Dendritic cell treated with granulocyte-macrophage colony-stimulating factor and Interleukin-4, amounts not matched to agents 40 ng/mL and 50 ng/mL, for 4 days (primary cell): ENCODE results near the gene TMEM30A.
A peak's percentile ranks its signal among the peaks of the same experiment; 100 is the strongest.

ENCODE experiments used
- H3K27ac Mint-ChIP-seq: one replicate; pipeline ENCODE4 v1.8.0; 2022; ENCODE audit warnings: mild to moderate bottlenecking, mixed read lengths
- H3K27me3 Mint-ChIP-seq: one replicate; pipeline ENCODE4 v1.8.0; 2022; ENCODE audit warnings: mild to moderate bottlenecking, mixed read lengths
- H3K36me3 Mint-ChIP-seq: one replicate; pipeline ENCODE4 v1.8.0; 2022; ENCODE audit warnings: low read depth, mixed read lengths
- H3K4me1 Mint-ChIP-seq: one replicate; pipeline ENCODE4 v1.8.0; 2022; ENCODE audit warnings: low read depth, mixed read lengths
- H3K4me3 Mint-ChIP-seq: one replicate; pipeline ENCODE4 v1.8.0; 2022; ENCODE audit warnings: mild to moderate bottlenecking, moderate library complexity, mixed read lengths
- H3K9me3 Mint-ChIP-seq: one replicate; pipeline ENCODE4 v1.8.0; 2022; ENCODE audit warnings: mixed read lengths
- intact Hi-C: fragments of 100-400 bp; cut with micrococcal nuclease; formaldehyde crosslinking; loops from one replicate; pipeline ENCODE4 v1.15.0; 2022

TMEM30A gene

GRCh38 chr6:75285283-75285639 is 669 bp upstream of the TMEM30A start:
- Mint-ChIP-seq H3K9me3 (no peaks in the 10 kb centered on the region), H3K4me3 (no peak overlapping the region), H3K36me3 (no peaks in the 10 kb centered on the region), H3K27me3 (no peaks in the 10 kb centered on the region), H3K4me1 (peaks cover 34% of the 10 kb centered on the region), H3K27ac (no peak overlapping the region)
- intact Hi-C loops = loop anchor here (5.0 kb wide), 1 partner anchor 317 kb away; the partner anchor contains the start of gene SENP6

DNA sequence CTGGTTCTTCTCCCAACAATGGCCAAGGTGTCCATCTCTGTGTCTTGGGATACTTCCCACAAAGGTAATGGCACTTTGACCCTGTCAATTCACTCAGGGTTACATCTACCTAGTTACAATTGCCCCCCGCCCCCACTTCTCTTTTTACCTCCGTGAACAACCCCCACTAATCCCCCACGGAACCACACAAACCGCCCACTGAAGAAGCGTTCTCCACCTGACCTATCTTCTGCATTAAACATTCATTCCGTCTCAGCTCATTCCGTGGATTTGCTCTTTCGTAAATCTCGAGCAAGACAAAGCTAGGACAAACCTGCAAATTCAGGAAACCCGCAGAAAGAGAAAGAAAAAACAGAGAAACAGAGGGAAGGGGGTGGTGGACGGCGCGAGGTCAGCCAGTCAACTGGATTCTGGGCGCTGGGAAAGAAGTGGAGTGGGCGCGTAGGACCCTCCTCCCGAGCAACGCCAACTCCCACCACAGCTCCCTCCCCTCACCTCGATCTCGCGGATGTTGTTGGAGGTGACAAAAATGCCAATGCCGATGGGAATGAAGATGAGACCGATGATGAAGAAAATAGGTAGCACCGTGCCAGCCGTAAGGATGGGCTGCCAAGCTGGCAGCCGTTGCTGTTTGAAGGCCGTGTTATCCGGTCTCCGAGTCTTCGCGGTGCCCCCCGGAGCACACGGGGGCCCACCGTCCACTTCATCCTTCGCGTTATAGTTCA is 523 bp downstream of the TMEM30A start:
- no peak overlapping the region for H3K4me3 Mint-ChIP-seq
- H3K36me3 Mint-ChIP-seq = no peaks in the 10 kb centered on the region
- H3K27me3 Mint-ChIP-seq = no peaks in the 10 kb centered on the region
- H3K27ac Mint-ChIP-seq = no peak overlapping the region
- peaks cover 45% of the 10 kb centered on the region for H3K4me1 Mint-ChIP-seq
- H3K9me3 Mint-ChIP-seq = no peaks in the 10 kb centered on the region
- intact Hi-C loops = loop anchor here (1.0 kb wide), 1 partner anchor 41 kb away; the partner anchor contains the start of gene COX7A2

DNA sequence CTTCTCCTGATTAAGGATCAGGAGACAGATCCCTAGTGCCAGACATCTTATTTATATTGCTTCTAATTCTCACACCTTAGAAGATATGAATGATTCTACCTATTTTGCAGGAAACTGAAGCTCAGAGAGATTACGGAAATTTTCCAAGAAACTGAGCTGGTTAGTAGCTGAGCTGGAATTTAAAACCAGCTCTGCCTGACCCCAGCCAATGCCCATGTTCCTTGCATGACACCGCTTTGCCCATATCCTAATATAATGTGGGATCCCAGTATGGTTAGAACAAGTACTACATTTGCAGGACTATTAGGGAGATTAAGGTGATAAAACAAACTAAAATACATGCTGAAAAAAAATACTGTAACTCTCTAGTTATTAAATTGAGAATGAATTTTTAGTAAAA is 1.9 kb downstream of the TMEM30A start:
- Mint-ChIP-seq H3K4me3 (peak overlapping the region; percentile 59), H3K27me3 (no peaks in the 10 kb centered on the region), H3K27ac (no peak overlapping the region), H3K4me1 (peaks cover 55% of the 10 kb centered on the region), H3K9me3 (no peaks in the 10 kb centered on the region), H3K36me3 (peaks cover 10% of the 10 kb centered on the region)
- intact Hi-C loops = no loop called here

DNA sequence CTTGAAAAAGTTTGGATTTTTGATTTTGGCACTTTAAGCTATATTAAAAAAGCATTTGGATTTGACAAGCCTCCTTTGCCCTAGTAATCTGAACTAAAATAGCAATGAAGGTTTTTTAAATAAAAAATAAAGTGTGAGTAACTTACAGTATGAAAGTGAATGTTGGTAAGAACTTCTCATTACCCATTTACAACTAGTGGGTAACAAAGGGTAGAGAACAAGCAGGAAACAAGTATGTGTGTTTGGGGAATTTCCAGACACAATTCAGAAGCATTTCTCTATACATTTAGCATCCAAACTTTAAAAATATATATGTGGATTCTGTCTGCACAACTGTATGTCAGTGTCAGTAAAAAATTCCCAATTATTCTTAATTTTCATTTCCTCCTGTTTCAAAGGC is 2.9 kb downstream of the TMEM30A start:
- H3K27ac Mint-ChIP-seq = no peak overlapping the region
- intact Hi-C loops = no loop called here
- peak overlapping the region; percentile 45 for H3K4me3 Mint-ChIP-seq
- peaks cover 50% of the 10 kb centered on the region for H3K4me1 Mint-ChIP-seq
- H3K27me3 Mint-ChIP-seq = no peaks in the 10 kb centered on the region
- peaks cover 14% of the 10 kb centered on the region for H3K36me3 Mint-ChIP-seq
- no peaks in the 10 kb centered on the region for H3K9me3 Mint-ChIP-seq

GRCh38 chr6:75280131-75280855 is 4.3 kb downstream of the TMEM30A start:
- Mint-ChIP-seq H3K4me1 (peaks cover 60% of the 10 kb centered on the region), H3K27me3 (no peaks in the 10 kb centered on the region), H3K9me3 (no peaks in the 10 kb centered on the region), H3K4me3 (no peak overlapping the region), H3K36me3 (peaks cover 24% of the 10 kb centered on the region), H3K27ac (no peak overlapping the region)
- intact Hi-C loops = no loop called here

DNA sequence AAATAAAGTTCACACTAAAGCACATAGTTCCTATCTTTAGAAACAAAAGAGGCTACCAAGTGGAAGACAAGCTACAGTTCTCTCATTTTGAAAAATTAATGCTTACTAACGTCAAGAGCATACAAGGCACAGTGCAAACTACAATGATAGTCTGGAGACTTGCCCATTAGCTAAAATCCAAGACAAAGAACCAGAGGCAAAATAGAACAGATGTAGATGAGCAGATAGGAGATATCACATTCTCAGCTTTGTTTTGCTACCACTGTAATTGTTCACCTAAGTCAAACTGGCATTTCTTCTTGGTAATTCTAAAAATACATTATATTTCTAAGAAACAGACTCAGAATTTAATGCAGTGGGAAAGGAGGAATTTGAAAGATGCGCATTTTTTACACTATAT is 5.2 kb downstream of the TMEM30A start:
- Mint-ChIP-seq H3K27ac (no peak overlapping the region), H3K4me3 (no peak overlapping the region), H3K36me3 (peaks cover 32% of the 10 kb centered on the region), H3K27me3 (no peaks in the 10 kb centered on the region), H3K9me3 (no peaks in the 10 kb centered on the region), H3K4me1 (peaks cover 68% of the 10 kb centered on the region)
- intact Hi-C loops = no loop called here

DNA sequence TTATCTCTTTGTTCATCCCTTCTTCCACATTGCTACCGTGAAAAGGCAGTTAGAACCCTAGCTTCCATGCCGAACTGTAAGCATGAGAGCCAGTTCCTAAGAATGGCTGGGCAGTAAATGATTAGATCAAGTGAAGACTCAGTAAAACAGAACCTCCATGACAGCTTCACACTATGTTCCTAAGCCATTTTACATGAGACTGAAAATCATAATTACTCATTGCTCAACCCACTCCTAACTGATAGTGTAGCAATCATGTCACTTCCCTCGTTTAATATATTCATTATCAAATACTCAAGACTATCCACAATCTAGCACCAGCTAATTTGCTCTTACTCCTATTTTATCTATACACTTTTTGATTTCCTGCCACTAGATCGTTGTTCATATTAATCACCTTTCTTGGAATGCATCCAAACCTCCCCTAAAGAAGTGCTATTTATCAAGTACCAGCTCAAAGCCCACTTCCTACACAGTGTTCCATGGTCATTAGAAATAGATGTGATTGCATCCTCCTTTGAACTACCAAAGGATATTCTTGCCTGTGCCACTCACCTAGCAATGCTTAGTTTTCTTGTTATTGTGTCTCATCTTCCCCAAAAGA is 6.0 kb downstream of the TMEM30A start:
- Mint-ChIP-seq H3K27ac (peak overlapping the region; percentile 26), H3K9me3 (no peaks in the 10 kb centered on the region), H3K36me3 (peaks cover 32% of the 10 kb centered on the region), H3K4me3 (peak overlapping the region; percentile 28), H3K27me3 (no peaks in the 10 kb centered on the region), H3K4me1 (peaks cover 77% of the 10 kb centered on the region)
- intact Hi-C loops = no loop called here

GRCh38 chr6:75275067-75275466 is 9.5 kb downstream of the TMEM30A start:
- no peaks in the 10 kb centered on the region for H3K9me3 Mint-ChIP-seq
- no peak overlapping the region for H3K4me3 Mint-ChIP-seq
- H3K4me1 Mint-ChIP-seq = peaks cover 79% of the 10 kb centered on the region
- H3K27me3 Mint-ChIP-seq = no peaks in the 10 kb centered on the region
- peaks cover 48% of the 10 kb centered on the region for H3K36me3 Mint-ChIP-seq
- peak overlapping the region; percentile 12 for H3K27ac Mint-ChIP-seq
- intact Hi-C loops = no loop called here

- no peaks in the 10 kb centered on the region for H3K9me3 Mint-ChIP-seq
- H3K27me3 Mint-ChIP-seq = no peaks in the 10 kb centered on the region
- H3K4me3 Mint-ChIP-seq = peak overlapping the region; percentile 56
- intact Hi-C loops = no loop called here
- H3K36me3 Mint-ChIP-seq = peaks cover 48% of the 10 kb centered on the region
- peaks cover 72% of the 10 kb centered on the region for H3K4me1 Mint-ChIP-seq
- peak overlapping the region; percentile 86 for H3K27ac Mint-ChIP-seq
These were observed 11.6 kb downstream of the TMEM30A start for GRCh38 chr6:75273009-75273408.

DNA sequence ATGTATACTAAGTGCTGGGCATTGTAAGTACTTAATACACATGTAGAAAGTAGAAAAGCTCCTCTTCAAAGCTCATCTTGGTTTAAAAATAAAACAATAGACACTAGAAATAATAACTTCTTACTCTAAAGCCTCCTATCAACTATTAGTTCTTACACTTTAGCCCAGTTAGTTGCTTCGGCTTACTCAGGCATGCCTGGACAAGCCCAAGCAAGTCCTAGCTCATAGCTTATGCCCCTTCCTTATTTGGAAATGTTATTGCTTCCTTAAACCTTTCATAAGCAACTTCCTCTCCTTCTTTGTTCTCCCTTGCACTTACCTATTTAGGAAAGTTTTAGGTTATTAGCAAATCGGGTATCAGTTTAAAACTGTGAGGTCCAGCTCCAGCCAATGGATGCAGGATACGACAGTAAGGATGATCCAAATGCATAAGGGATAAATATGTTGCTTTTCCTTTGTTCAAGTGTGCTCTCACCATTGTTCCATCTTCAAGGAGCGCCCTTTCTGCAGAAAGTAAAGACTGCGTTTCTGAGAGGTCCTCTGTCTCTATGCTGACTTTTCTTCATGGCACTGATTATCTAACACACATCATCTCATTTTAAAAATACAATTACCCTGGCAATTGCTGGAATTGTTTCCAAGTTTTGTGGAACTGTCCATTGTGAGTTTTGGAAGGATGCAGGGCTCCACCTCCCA is 12.3 kb downstream of the TMEM30A start:
- no peak overlapping the region for H3K4me3 Mint-ChIP-seq
- intact Hi-C loops = no loop called here
- H3K36me3 Mint-ChIP-seq = peaks cover 48% of the 10 kb centered on the region

DNA sequence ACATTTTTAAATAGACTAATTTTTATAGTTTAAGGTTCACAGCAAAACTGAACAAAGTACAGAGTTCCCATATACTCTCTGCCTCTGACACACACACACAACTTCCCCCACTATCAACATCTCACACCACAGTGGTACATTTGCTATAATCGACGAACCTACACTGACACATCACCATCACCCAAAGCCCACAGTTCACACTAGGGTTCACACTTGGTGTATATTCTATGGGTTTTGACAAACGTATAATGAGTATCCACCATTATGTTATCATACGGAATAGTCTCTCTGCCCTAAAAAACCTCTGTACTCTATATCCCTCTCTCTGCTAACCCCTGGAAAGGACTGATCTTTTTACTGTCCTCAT is 15.6 kb downstream of the TMEM30A start:
- no peak overlapping the region for H3K4me3 Mint-ChIP-seq
- no peaks in the 10 kb centered on the region for H3K27me3 Mint-ChIP-seq
- peak overlapping the region; percentile 66 for H3K27ac Mint-ChIP-seq
- H3K9me3 Mint-ChIP-seq = no peaks in the 10 kb centered on the region
- peaks cover 42% of the 10 kb centered on the region for H3K36me3 Mint-ChIP-seq
- intact Hi-C loops = loop anchor here (5.0 kb wide), 1 partner anchor 33 kb away; no protein-coding TSS in a partner anchor
- peaks cover 38% of the 10 kb centered on the region for H3K4me1 Mint-ChIP-seq

More for the DNA sequence above, 12.3 kb downstream of the TMEM30A start:
- H3K27me3 Mint-ChIP-seq = no peaks in the 10 kb centered on the region
- peak overlapping the region; percentile 86 for H3K27ac Mint-ChIP-seq
- H3K9me3 Mint-ChIP-seq = no peaks in the 10 kb centered on the region
- H3K4me1 Mint-ChIP-seq = peaks cover 70% of the 10 kb centered on the region

GRCh38 chr6:75268121-75268987 is 16.2 kb downstream of the TMEM30A start:
- H3K4me1 Mint-ChIP-seq = peaks cover 32% of the 10 kb centered on the region
- no peaks in the 10 kb centered on the region for H3K27me3 Mint-ChIP-seq
- H3K9me3 Mint-ChIP-seq = no peaks in the 10 kb centered on the region
- H3K27ac Mint-ChIP-seq = peak overlapping the region; percentile 66
- intact Hi-C loops = loop anchor here (5.0 kb wide), 1 partner anchor 34 kb away; no protein-coding TSS in a partner anchor
- H3K36me3 Mint-ChIP-seq = peaks cover 46% of the 10 kb centered on the region
- H3K4me3 Mint-ChIP-seq = no peak overlapping the region

DNA sequence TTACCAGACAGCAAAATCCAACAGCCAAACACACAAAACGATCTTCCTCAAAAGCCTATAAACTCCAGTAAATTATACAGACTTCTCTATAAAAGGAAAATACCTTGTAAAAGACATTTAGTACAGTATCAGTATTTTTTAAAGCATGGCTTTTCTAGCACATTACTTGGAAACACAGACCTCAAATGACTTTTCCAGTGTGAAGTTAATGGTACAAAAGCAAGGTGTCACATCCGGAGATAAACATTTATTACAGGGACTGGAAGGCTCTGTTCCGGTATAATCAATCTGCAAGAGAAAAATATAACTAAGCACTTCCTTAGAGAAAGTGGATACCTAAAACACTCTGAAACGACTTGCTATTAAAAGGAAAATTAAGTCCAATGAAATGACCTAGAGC is 17.1 kb downstream of the TMEM30A start:
- H3K27me3 Mint-ChIP-seq = no peaks in the 10 kb centered on the region
- intact Hi-C loops = loop anchor here (5.0 kb wide), 1 partner anchor 35 kb away; no protein-coding TSS in a partner anchor
- H3K9me3 Mint-ChIP-seq = no peaks in the 10 kb centered on the region
- H3K4me1 Mint-ChIP-seq = peaks cover 29% of the 10 kb centered on the region
- H3K4me3 Mint-ChIP-seq = no peak overlapping the region
- peaks cover 47% of the 10 kb centered on the region for H3K36me3 Mint-ChIP-seq
- no peak overlapping the region for H3K27ac Mint-ChIP-seq
